Effector CD8-positive, alpha-beta T cell (primary cell): ENCODE data around the gene RBMS1.
"Not testable (repeated sequence)": the region's sequence is repeated elsewhere in the genome, so short reads cannot be mapped to it uniquely, and the experiment has no call there.

Experiments used
- DNase-seq: peaks from one replicate; lab custom pipeline; 2025; lab: John Stamatoyannopoulos, UW

The RBMS1 gene

GRCh38 chr2:160380000-160380570 lies 113.5 kb downstream of the RBMS1 start:
- no peak for DNase-seq

GRCh38 chr2:160379399-160379798 lies 114.2 kb downstream of the RBMS1 start:
- DNase-seq: no peak

- DNase-seq: no peak
Observed at GRCh38 chr2:160377204-160377995, 116.2 kb downstream of the RBMS1 start.

- DNase-seq: no peak
Observed at GRCh38 chr2:160376576-160376975, 117.0 kb downstream of the RBMS1 start.

GRCh38 chr2:160375802-160376469 lies 117.7 kb downstream of the RBMS1 start:
- DNase-seq: no peak

GRCh38 chr2:160375037-160375436 lies 118.6 kb downstream of the RBMS1 start:
- no peak for DNase-seq

- DNase-seq: no peak
Observed at GRCh38 chr2:160373666-160374065, 119.9 kb downstream of the RBMS1 start.

GRCh38 chr2:160373263-160373662 lies 120.3 kb downstream of the RBMS1 start:
- no peak for DNase-seq

GRCh38 chr2:160372585-160372984 lies 121.0 kb downstream of the RBMS1 start:
- DNase-seq: no peak

- DNase-seq: no peak
Observed at GRCh38 chr2:160372010-160372356, 121.6 kb downstream of the RBMS1 start.

GRCh38 chr2:160371251-160372009 lies 122.2 kb downstream of the RBMS1 start:
- DNase-seq: no peak

- no peak for DNase-seq
Observed at GRCh38 chr2:160368988-160369930, 124.3 kb downstream of the RBMS1 start.

- DNase-seq: no peak
Observed at GRCh38 chr2:160367887-160368286, 125.7 kb downstream of the RBMS1 start.

GRCh38 chr2:160367139-160367538 lies 126.5 kb downstream of the RBMS1 start:
- DNase-seq: not testable (repeated sequence)

- DNase-seq: no peak
Observed at GRCh38 chr2:160366474-160366873, 127.1 kb downstream of the RBMS1 start.

GRCh38 chr2:160365716-160366367 lies 127.8 kb downstream of the RBMS1 start:
- no peak for DNase-seq

GRCh38 chr2:160364364-160364763 lies 129.2 kb downstream of the RBMS1 start:
- DNase-seq: no peak

GRCh38 chr2:160363961-160364360 lies 129.6 kb downstream of the RBMS1 start:
- DNase-seq: no peak

- no peak for DNase-seq
Observed at GRCh38 chr2:160363055-160363454, 130.6 kb downstream of the RBMS1 start.

GRCh38 chr2:160362541-160362940 lies 131.1 kb downstream of the RBMS1 start:
- DNase-seq: no peak

- no peak for DNase-seq
Observed at GRCh38 chr2:160362018-160362417, 131.6 kb downstream of the RBMS1 start.
